Esophagus squamous epithelium (tissue), 4 donors: ENCODE data around the gene ADGRE1.

Source experiments
- POLR2A ChIP-seq, 4 donors: fragments of 450-650 bp; IDR thresholded peaks; one replicate each; pipeline ENCODE4 v1.6.1; 2017; ENCODE audit warnings: antibody characterized with exemption in 4 of 4, mild to moderate bottlenecking in 4 of 4, moderate library complexity in 3 of 4
- TF ChIP-seq, protein P1 (sequence below), 6 experiments: fragments of 450-650 bp in 4 of 6; fragments of 200-600 bp in 2 of 6; sonication (generic) in 2 of 6; IDR thresholded peaks; one replicate each; pipeline ENCODE4 v1.5.1; 2016 to 2019; ENCODE audit warnings: antibody characterized with exemption in 6 of 6, mild to moderate bottlenecking in 4 of 6, moderate library complexity in 4 of 6

DNA sequence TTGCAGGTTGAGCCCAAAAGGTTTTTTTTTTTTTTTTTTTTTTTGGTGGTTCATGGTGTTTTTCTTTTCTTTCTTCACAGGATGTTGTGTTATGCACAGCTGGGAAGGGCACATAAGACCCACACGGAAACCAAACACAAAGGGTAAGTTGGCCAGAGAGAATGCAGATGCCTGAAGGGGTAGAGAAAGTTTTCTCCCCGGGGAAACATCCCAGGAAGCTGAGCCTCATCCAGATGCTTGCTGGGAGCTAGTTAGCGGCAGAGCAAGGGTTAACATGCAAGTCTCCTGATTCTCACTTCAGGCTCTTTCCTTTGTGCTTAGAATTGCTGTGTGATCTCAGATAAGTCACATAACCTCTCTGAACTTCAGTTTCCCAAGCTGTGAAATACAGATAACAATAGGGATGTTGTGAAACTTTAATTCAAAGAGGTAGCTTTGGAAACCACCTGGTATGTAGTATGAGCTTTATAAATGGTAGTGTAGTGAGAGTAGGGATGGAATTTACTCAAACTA is 3.1 kb downstream of the ADGRE1 start:
- no peak for TF ChIP-seq POLR2A (IDR thresholded peaks at IDR 0.05)
- TF ChIP-seq, protein P1, sequence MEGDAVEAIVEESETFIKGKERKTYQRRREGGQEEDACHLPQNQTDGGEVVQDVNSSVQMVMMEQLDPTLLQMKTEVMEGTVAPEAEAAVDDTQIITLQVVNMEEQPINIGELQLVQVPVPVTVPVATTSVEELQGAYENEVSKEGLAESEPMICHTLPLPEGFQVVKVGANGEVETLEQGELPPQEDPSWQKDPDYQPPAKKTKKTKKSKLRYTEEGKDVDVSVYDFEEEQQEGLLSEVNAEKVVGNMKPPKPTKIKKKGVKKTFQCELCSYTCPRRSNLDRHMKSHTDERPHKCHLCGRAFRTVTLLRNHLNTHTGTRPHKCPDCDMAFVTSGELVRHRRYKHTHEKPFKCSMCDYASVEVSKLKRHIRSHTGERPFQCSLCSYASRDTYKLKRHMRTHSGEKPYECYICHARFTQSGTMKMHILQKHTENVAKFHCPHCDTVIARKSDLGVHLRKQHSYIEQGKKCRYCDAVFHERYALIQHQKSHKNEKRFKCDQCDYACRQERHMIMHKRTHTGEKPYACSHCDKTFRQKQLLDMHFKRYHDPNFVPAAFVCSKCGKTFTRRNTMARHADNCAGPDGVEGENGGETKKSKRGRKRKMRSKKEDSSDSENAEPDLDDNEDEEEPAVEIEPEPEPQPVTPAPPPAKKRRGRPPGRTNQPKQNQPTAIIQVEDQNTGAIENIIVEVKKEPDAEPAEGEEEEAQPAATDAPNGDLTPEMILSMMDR (IDR thresholded peaks at IDR 0.05) = no peak
